ENCODE measurements around the gene CPNE1.
A peak's percentile ranks its signal among the peaks of the same experiment; 100 is the strongest.
"Not testable (repeated sequence)": the region's sequence is repeated elsewhere in the genome, so short reads cannot be mapped to it uniquely, and the experiment has no call there.

The CPNE1 gene

GRCh38 chr20:35664466-35665206 lies at the start of gene CPNE1, which contains the start of gene RBM12:
Gene CPNE1 (minus strand): TSS chr20:35664900. CDS start chr20:35632923, 31,977 bp downstream.
Gene RBM12 (minus strand): TSS chr20:35664900. CDS start chr20:35655322, 9,578 bp downstream.
- Histone ChIP-seq H3K4me3 (peak within 1 kb of the TSS; percentile 88), H3K36me3 (replicated peaks) (peaks cover 13% of the 10 kb centered on the region), H3K4me1 (peaks cover 15% of the 10 kb centered on the region), H3K9me3 (no peaks in the 10 kb centered on the region), H3K27me3 (ENCODE audit: low read depth) (no peaks in the 10 kb centered on the region)
- peak; percentile 92 to 94 for DNase-seq (ENCODE audit: low spot score in 2 of 2)
- in situ Hi-C loops (cut with MboI; ENCODE audit: low sequenced_read_pairs), result no loop called here

DNA sequence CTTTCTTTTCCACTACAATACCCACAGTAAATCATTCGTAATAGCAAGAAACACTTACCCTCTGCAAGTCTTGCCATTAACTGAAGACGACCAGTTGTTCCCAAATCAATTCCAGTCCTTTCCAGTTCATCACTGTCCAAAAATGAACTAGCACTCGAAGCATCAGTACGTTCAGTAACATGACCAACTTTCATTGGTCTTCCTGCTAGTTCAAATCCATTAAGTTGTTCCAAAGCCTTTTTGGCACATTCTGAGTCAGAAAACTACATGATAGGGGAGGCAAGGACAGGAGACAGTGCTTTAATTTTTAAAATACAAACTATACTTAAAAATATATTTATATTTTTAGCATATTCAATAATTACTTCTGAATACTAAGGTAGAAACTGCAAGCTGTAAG lies 49.4 kb upstream of the CPNE1 start:
- Histone ChIP-seq H3K4me3 (no peak overlapping the region), H3K9me3 (no peaks in the 10 kb centered on the region), H3K4me1 (peaks cover 25% of the 10 kb centered on the region), H3K36me3 (replicated peaks) (peaks cover 94% of the 10 kb centered on the region), H3K27me3 (ENCODE audit: low read depth) (no peaks in the 10 kb centered on the region)
- in situ Hi-C loops (cut with MboI; ENCODE audit: low sequenced_read_pairs), result no loop called here
- no peak for DNase-seq (ENCODE audit: low spot score in 2 of 2)

- in situ Hi-C loops (cut with MboI; ENCODE audit: low sequenced_read_pairs); H3K4me3 ChIP-seq: not testable (repeated sequence)
- H3K36me3 ChIP-seq (replicated peaks), result peaks cover 93% of the 10 kb centered on the region
These were observed 48.4 kb upstream of the CPNE1 start for GRCh38 chr20:35713120-35713519.

GRCh38 chr20:35711588-35712209 lies 47.0 kb upstream of the CPNE1 start:
- no peaks in the 10 kb centered on the region for H3K9me3 ChIP-seq
- H3K4me3 ChIP-seq, result no peak overlapping the region
- no peak for DNase-seq (ENCODE audit: low spot score in 2 of 2)
- H3K36me3 ChIP-seq (replicated peaks), result peaks cover 93% of the 10 kb centered on the region
- peaks cover 25% of the 10 kb centered on the region for H3K4me1 ChIP-seq
- H3K27me3 ChIP-seq (ENCODE audit: low read depth), result no peaks in the 10 kb centered on the region
- in situ Hi-C loops (cut with MboI; ENCODE audit: low sequenced_read_pairs), result no loop called here

More at GRCh38 chr20:35713120-35713519, 48.4 kb upstream of the CPNE1 start:
- not testable (repeated sequence) for H3K27me3 ChIP-seq (ENCODE audit: low read depth); DNase-seq (ENCODE audit: low spot score in 2 of 2); H3K9me3 ChIP-seq
- peaks cover 25% of the 10 kb centered on the region for H3K4me1 ChIP-seq

DNA sequence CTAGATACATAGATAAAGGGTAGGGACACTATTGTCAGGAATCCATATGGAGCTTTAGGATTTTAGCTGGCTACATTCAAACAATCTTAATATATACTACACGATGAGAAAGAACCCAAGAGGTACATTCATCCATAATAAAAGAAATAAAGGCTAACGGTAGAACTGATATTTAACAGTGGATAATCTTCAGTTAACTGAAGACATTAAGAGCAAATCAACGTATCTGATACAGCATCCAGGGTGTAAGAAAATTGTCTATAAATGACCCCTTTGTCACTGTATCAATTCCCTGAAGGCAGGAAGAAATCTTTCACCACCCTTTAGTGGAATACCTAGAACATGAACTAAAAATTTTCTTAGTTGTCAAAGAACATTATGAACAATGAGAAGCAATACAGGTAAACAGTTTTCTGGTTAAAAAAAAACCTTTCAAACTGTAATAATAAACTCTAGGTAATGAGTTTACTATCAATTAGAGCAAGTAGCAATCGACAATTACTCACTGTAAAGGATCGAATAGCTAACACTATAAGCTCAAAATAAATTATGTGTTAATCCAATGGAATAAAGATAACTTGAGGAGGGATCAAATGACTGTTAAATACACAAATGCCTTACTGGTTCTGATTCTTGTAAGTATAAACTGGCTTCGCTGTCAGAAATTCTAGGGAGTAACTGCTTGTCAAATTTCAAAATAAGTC lies 46.3 kb upstream of the CPNE1 start:
- peaks cover 93% of the 10 kb centered on the region for H3K36me3 ChIP-seq (replicated peaks)
- no peaks in the 10 kb centered on the region for H3K9me3 ChIP-seq
- no peak for DNase-seq (ENCODE audit: low spot score in 2 of 2)
- in situ Hi-C loops (cut with MboI; ENCODE audit: low sequenced_read_pairs), result no loop called here
- H3K4me3 ChIP-seq, result no peak overlapping the region
- H3K27me3 ChIP-seq (ENCODE audit: low read depth), result no peaks in the 10 kb centered on the region
- peaks cover 25% of the 10 kb centered on the region for H3K4me1 ChIP-seq

DNA sequence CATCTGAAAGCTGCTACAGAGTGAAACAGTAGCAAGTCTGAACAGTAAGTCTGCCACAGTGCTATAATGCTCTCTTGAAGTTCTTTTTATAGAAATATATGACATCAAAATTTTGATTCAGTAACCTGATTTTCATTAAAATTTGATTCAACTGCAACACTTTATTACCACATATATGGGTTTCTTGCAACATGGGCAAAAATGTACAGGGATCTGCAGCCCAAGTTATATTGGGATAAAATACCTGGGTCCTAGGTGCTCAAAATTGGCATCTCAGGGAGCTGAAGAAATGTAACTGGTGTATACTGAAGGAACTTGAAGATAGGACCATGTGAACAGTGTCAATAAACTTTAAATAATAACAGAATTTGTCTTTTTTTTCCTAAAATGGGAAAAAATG lies 45.3 kb upstream of the CPNE1 start:
- Histone ChIP-seq H3K4me3 (no peak overlapping the region), H3K4me1 (peaks cover 25% of the 10 kb centered on the region), H3K9me3 (no peaks in the 10 kb centered on the region), H3K27me3 (ENCODE audit: low read depth) (no peaks in the 10 kb centered on the region), H3K36me3 (replicated peaks) (peaks cover 93% of the 10 kb centered on the region)
- DNase-seq (ENCODE audit: low spot score in 2 of 2), result no peak
- in situ Hi-C loops (cut with MboI; ENCODE audit: low sequenced_read_pairs), result no loop called here

DNA sequence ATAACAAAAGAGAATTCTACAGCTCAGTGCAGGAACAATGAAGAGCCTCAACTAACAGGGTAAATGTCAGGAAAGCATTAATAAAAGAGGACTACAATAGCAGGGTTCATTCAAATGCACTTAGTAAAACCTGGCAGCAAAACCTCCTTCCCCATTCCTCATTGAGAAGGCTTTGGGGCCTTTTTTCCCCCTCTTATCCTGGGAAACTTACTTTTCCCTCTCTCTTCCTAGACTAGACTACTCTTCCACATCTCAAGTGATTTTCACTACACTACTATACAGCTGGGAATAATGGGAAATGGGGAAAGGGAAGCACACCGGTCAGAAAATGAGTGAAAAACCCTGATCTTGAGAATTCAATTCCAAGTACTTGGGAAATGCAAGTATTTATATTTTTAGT lies 44.6 kb upstream of the CPNE1 start:
- H3K4me1 ChIP-seq, result peaks cover 25% of the 10 kb centered on the region
- DNase-seq (ENCODE audit: low spot score in 2 of 2), result peak; percentile 62 to 95
- H3K36me3 ChIP-seq (replicated peaks), result peaks cover 93% of the 10 kb centered on the region
- H3K27me3 ChIP-seq (ENCODE audit: low read depth), result no peaks in the 10 kb centered on the region
- no peak overlapping the region for H3K4me3 ChIP-seq
- no peaks in the 10 kb centered on the region for H3K9me3 ChIP-seq
- in situ Hi-C loops (cut with MboI; ENCODE audit: low sequenced_read_pairs), result no loop called here

DNA sequence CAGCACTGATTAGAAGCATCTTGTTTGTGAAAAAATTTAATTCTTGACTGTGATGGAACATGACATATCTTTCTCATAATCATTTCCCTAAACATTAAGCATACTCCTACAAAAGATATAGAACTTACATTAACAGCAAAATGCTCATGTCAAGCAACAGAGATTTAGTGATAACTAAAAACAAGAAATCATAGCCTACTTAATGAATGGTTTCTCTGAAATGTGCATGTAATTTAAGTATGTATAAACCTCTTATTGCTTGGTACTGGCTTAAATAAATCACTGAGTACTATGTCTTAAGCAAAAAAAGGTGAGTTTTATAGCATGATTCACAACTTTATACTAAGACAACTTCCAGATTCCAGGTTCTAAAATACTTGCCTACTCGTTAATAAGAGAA lies 43.8 kb upstream of the CPNE1 start:
- Histone ChIP-seq H3K27me3 (ENCODE audit: low read depth) (no peaks in the 10 kb centered on the region), H3K4me3 (no peak overlapping the region), H3K9me3 (no peaks in the 10 kb centered on the region), H3K4me1 (peaks cover 25% of the 10 kb centered on the region), H3K36me3 (replicated peaks) (peaks cover 93% of the 10 kb centered on the region)
- no peak for DNase-seq (ENCODE audit: low spot score in 2 of 2)
- in situ Hi-C loops (cut with MboI; ENCODE audit: low sequenced_read_pairs), result no loop called here

- peaks cover 98% of the 10 kb centered on the region for H3K36me3 ChIP-seq (replicated peaks)
- H3K4me3 ChIP-seq; H3K27me3 ChIP-seq (ENCODE audit: low read depth); DNase-seq (ENCODE audit: low spot score in 2 of 2); H3K9me3 ChIP-seq; in situ Hi-C loops (cut with MboI; ENCODE audit: low sequenced_read_pairs): not testable (repeated sequence)
- peaks cover 25% of the 10 kb centered on the region for H3K4me1 ChIP-seq
These were observed 42.2 kb upstream of the CPNE1 start for GRCh38 chr20:35706591-35707529.

DNA sequence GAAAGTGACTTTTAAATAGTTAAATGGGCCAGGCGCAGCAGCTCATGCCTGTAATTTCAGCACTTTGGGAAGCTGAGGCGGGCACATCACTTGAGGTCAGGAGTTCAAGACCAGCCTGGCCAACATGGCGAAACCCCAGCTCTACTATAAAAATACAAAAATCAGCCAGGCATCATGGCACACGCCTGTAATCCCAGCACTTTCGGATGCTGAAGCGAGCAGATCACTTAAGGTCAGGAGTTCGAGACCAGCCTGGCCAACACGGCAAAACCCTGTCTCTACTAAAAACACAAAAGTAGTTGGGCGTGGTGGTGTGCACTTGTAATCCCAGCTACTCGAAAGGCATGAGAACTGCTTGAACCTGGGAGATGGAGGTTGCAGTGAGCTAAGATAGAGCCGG lies 41.2 kb upstream of the CPNE1 start:
- H3K9me3 ChIP-seq; DNase-seq (ENCODE audit: low spot score in 2 of 2); H3K27me3 ChIP-seq (ENCODE audit: low read depth); H3K4me3 ChIP-seq; in situ Hi-C loops (cut with MboI; ENCODE audit: low sequenced_read_pairs): not testable (repeated sequence)
- Histone ChIP-seq H3K36me3 (replicated peaks) (peaks cover 96% of the 10 kb centered on the region), H3K4me1 (peaks cover 17% of the 10 kb centered on the region)

DNA sequence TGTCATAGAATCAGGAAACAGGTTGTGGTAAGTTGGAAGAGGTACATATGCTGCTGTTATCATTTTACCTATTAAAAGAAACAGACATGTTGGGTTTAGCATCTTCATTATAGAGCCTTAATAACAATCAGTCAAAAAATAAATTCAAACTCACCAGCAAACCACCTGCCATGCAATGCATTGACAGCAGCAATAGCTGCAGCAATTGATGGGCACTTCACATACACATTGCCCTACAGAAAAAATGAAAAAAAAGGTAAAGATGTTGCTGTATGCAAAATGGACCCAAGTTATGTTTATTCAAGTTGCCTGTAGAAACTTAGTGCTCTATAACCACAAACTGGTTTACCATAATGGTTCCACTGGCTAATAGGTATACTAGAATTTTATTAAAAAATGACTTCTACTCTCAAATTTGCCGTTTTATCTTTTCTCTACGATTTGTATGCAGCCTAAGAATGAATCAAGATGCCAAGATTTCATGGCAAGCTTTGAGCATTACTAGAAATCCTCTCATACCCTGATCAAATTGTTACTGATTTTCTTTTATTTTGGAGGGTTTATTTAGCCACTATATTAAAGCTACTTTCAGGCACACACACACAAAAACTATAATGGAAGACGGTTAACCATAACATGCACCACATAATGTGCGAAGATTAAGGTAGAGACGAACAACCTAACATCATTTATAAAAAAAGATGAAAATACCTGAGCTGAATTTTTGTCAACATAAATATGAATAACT lies 40.0 kb upstream of the CPNE1 start:
- Histone ChIP-seq H3K36me3 (replicated peaks) (peaks cover 88% of the 10 kb centered on the region), H3K9me3 (no peaks in the 10 kb centered on the region), H3K4me1 (peaks cover 14% of the 10 kb centered on the region), H3K27me3 (ENCODE audit: low read depth) (no peaks in the 10 kb centered on the region), H3K4me3 (no peak overlapping the region)
- no peak for DNase-seq (ENCODE audit: low spot score in 2 of 2)
- in situ Hi-C loops (cut with MboI; ENCODE audit: low sequenced_read_pairs), result no loop called here

DNA sequence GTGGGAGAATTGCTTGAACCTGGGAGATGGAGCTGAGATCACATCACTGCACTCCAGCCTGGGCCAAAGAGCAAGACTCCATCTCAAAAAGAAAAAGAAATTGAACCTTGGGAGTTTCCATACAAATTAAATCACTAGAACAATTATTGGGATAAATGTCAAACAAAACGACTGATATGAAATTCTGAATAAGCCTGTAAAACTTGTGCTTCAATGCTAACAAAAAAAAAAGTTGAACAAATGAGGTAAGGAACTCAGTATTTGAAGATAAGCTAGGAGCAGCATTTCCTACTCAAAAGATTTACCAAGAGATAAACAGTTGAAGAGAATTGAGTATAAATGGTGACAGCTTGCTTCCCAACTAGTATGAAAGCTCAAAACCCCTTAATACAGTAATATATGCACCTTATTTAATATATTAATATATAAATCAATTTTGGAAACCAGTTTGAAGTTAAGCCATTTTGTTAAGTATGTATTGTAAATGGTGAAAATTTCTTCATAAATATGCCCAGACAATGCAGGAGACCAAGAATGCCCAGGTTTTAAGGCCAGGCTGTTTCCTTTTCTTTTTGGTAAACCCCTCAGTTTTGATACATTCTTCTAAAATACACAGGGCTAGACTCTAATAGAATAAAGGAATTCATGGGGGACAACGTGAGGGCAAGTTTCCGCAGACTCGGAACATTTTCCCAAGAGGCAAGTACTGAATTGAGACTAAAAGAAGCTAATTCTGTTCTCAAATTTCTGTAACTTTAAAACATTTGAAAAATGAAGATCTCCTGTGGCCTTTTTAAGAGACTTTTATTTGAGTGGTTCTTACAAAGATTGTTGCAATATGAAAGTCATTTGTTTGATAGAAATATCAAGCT lies 38.4 kb upstream of the CPNE1 start:
- in situ Hi-C loops (cut with MboI; ENCODE audit: low sequenced_read_pairs), result no loop called here
- no peak overlapping the region for H3K4me3 ChIP-seq
- H3K9me3 ChIP-seq, result no peaks in the 10 kb centered on the region
- no peak for DNase-seq (ENCODE audit: low spot score in 2 of 2)
- no peaks in the 10 kb centered on the region for H3K27me3 ChIP-seq (ENCODE audit: low read depth)
- peaks cover 75% of the 10 kb centered on the region for H3K36me3 ChIP-seq (replicated peaks)
- peaks cover 11% of the 10 kb centered on the region for H3K4me1 ChIP-seq
